HG02973 (cell line): Measurements from ENCODE around the gene UBE2M.

Experiments used
- ATAC-seq: cut with Tn5 transposase; IDR thresholded peaks from one replicate; pipeline ENCODE4 v1.9.1; 2021; ENCODE audit warnings: moderate library complexity; ENCODE audit not compliant: unreplicated experiment

Gene UBE2M

DNA sequence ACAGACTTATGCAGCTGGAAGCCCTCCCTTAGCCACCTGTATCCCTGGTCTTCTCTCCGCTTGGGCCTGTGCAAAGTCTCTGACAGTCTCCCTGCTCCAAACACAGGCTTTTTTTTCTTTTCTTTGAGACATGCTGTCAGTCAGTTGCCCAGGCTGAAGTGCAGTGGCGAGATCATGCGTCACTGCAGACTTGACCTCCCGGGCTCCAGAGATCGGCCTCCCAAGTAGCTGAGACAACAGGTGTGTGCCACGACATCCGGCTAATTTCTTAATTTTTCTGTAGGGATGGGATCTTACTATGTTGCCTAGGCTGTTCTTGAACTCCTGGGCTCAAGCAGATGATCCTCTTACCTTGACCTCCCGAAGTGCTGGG is 13.2 kb upstream of the UBE2M start:
- ATAC-seq: no peak

DNA sequence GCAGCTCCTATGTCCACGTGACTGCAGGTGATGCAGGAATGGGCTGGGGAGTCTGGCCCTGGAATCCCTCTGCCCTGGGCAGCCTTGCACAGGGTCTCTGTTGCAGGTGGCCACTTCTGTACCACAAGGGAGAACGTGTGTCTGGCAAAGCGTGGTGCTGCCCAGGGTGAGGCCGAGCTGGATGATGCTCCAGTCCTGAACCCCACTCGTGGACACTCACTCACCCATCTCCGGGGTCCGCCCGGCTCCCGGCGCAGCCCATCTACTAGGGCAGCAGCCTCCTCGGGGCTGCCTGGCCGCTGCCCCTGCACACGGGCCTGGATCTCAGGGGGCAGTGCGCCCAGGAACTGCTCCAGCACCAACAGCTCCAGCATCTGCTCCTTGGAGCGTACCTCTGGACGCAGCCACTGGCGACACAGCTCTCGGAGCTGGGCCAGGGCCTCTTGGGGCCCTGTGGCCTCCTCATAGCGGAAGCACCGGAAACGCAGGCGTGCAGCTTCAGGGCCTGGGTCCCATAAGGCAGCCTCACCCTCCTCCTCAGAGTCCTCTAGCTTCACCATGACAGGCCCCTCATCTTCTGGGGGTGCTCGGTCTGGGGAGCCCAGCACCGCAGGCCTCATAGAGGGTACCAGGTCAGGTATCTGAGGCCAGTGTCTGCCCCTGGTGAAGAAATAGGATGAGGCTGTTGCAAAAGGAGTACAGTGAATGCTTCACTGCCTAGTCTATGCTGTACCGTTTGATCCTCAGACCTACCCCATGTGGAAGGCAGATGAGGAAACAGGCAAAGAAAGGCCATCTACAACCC is 12.6 kb upstream of the UBE2M start:
- ATAC-seq: no peak

DNA sequence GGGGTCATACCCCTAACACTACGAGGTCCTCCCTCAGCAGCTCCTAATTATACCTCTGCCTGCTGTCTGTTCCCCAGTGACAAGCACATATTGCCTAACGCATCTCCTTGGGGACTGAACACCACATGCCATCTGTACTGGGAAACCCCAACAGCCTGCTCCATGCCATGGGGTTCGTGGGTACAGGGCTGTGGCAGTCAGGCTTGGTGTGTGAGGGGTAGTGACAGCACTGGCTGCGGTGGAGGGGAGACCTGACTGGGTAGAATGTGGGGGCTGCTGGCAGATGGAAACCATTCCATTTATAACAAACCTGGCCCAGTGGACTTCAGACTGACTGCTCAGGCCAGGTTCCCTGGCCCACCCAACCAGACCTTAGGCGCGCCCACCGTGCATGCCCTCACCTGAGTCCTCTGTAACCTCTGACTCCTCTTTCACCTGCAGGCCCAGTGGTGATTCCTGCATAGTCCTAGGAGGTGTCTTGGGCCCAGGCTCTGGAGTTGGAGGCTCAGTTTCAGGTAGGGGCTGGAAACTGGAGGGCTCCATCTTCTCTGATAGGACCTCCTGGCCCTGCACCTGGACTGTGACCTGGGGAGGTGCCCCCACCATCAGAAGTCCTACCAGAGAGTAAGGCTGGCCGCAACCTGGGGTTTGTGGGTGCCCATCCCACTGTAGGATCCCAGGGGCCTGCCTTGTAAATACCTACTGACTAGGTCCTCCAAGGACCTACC is 11.7 kb upstream of the UBE2M start:
- ATAC-seq: no peak

DNA sequence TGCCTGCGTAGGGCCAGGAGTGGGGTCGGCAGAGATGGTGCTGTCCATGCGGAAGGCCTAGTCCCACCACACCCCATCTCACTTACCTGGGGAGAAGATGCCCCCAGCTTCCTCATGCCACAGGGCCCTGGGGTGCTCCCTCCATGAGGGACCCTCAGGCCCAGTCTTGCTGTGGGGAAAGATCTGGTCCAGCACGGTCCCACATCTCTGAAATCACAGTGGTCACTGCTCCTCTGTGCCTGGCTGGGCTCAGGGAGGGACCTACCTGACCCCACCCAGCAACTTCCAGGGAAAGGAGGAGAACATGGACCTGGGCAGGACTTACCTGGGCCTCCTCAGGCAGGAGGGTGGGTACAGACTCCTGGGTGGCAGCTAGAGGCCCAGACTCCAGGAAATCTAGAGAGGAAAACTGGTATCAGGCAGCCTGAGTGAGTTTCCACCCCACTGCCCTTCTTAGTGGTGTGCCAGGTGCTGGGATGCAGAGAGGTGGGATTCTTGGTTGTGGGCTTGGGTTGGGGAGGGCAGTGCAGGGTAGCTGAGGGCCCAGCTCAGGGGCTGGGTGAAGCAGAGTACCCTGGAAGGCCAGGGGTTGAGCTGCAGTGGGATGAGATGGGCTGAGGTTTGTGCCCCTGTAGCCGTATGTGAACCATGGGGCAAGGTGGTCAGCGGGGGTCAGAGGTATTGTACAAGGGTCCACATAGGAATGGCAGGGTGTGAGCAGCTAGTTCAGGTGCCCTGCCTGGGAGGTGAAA is 11.0 kb upstream of the UBE2M start:
- no peak for ATAC-seq

DNA sequence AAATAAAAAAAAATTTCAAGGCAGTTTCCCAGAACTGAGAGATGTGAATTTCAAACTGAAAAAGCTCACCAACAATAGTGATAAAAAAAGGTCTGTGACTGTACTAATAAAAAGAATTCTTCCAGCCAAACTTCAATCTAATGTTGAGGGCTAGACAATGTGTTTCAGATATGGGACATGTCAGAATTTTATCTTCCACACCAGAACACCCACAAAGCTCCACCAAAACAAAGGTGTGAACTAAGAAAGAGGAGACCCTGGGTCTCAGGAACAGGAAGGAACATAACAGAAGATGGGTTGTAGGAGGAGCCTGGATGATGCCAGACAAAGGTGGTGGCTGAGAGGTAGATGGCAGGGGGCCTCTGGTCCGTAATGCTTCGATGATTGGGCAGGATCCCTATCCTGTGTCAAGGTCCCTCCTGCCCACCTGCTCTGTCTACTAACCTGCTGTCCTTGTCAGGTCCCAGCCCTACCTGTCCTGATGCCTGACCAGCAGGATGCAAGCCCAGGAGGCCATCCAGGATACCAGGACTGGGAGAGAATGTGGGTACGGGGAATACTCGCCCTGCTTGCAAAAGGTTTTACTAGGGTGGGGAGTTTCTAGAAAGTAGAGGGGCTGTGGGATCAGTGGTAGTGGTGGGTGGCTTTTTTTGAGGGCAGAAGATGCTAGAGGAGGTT is 10.2 kb upstream of the UBE2M start:
- no peak for ATAC-seq

DNA sequence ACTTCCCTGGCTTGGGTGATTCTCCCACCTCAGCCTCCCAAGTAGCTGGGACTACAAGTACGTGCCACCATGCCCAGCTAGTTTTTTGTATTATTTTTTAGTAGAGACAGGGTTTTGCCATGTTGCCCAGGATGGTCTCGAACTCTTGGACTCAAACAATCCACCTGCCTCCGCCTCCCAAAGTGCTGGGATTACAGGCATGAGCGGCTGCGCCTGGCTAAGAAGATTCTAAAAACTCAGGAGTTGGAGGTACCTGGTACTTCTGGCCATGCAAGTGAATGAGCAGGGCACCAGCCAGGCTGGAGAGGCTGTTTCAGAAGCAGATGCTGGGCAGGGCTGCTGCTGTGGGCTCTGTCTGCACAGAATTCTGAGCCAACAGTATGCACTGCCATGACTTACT is 8.6 kb upstream of the UBE2M start:
- no peak for ATAC-seq

DNA sequence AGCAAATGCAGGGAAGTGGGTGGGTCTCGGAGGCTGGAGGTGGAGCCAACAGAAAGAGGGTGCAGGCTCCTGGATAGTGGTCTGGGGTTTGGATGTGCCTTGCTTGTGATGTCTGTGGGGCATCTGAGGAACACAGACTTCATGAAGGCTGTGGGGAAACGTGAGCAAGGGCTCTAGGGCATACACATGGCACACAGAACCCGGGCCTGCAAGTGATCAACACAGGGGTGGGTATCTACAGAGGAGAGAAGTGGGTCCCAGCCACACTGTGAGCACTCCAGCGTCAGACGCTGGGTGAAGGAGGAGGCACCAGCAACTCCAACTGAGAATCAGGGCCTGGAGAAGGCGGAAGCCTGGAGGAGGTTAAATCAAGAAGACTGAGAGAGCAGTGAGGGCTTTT is 5.4 kb upstream of the UBE2M start:
- no peak for ATAC-seq

DNA sequence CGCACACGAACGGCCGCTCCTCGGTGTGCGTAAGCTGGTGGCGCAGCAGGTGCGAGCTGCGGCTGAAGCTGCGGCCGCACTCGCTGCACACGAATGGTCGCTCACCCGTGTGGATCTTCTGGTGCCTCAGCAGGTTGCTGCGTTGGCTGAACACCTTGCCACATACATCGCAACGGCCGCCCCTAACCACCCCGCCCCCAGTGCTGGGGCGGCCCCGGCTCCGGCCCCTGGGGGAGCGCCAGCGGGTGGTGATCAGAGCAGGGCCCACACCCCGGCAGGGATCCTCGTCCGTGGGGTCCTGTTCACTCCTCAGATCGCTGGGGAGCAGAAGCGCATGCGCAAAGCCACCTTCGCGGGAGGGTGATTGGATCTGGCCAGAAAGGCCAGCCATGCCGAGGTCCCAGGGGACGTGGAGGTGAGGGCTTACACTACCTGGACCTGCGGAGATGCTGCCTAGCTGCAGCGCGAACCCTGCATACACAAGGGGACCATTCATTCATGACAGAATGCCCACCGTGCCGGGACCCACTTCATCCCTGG is 4.7 kb upstream of the UBE2M start:
- ATAC-seq: no peak

DNA sequence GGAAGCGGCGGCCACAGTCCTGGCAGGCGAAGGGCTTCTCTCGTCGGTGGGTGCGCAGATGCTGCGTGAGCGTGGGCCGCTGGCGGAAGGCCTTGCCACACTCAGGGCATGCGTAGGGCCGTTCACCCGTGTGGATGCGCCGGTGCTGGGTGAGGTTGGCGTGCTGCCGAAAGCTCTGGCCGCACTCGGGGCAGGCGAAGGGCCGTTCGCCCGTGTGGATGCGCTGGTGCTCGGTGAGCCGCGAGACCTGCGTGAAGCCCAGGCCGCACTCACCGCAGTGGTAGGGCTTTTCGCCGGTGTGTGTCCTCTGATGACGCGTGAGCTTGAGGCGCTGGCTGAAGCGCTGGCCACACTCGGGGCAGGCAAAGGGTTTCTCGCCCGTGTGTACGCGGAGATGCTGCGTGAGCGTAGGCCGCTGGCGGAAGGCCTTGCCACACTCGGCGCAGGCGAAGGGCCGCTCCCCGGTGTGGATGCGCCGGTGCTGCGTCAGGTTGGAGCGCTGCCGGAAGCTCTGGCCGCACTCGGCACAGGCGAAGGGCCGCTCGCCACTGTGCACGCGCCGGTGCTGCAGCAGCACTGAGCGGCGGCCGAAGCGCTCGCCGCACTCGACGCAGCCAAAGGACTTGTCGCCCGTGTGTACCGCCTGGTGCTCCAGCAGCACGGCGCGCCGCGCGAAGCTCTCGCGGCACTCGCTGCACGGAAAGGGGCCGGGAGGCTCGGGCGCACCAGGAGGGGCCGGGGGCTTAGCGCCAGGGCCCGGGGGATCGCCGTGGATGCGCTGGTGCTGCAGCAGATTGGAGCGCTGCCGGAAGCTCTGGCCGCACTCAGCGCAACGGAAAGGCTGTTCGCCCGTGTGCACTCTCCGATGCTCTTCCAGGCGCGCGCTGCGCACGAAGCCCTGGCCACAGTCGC is 4.0 kb upstream of the UBE2M start:
- ATAC-seq: no peak

DNA sequence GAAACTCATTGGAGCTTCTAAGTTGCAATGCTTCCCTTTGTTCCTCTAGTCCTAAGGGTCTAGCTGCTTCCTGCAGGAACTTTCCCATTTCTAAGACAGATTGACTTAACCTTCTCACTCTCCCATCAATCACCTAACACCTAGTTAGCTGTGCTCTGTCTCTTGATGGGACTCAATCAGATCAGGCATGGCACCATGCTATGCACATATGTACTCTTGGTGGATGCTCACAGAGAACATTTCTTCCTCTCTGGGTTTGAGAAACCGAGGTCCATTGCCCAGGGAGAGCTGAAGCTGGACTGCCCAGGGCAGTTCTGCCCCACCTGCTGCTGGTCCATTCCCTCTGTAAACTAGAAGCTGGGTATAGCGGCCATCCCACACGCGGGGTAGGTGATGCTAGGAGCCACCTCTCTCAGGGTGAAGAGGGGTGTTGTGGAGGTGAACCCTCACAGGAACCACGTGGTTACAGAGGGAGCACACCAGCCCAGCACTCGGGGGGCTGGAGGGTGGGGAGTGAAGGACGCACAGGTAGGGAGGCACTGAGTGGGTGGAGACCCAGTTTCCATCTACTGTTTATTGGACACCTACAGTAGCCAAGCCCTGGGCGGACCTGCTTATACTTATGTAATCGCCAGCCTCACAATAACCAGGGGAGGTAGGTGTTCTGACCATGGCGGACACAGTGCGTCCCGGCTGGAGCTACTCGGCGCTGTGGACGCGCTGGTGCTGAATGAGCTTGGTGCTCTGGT is 3.1 kb upstream of the UBE2M start:
- no peak for ATAC-seq

DNA sequence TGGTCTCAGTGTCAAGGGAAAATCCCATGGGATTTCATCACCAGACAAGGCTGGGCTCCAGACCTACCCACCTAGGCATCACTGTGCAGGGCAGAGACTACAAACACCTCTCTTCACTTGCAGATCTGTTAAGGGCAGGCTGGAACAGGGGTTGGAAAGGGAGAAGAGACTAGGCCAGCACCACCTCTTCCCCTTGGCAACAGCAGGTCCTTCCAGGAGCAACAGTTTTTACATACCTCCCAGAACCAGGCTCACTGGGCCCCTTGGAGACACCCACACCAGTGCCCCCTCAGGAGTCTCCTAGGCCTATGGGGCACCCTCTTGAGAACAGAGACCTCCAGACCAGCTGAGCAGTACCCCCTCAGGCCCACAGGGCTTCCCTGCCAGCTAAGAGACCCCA is 2.5 kb upstream of the UBE2M start:
- no peak for ATAC-seq

DNA sequence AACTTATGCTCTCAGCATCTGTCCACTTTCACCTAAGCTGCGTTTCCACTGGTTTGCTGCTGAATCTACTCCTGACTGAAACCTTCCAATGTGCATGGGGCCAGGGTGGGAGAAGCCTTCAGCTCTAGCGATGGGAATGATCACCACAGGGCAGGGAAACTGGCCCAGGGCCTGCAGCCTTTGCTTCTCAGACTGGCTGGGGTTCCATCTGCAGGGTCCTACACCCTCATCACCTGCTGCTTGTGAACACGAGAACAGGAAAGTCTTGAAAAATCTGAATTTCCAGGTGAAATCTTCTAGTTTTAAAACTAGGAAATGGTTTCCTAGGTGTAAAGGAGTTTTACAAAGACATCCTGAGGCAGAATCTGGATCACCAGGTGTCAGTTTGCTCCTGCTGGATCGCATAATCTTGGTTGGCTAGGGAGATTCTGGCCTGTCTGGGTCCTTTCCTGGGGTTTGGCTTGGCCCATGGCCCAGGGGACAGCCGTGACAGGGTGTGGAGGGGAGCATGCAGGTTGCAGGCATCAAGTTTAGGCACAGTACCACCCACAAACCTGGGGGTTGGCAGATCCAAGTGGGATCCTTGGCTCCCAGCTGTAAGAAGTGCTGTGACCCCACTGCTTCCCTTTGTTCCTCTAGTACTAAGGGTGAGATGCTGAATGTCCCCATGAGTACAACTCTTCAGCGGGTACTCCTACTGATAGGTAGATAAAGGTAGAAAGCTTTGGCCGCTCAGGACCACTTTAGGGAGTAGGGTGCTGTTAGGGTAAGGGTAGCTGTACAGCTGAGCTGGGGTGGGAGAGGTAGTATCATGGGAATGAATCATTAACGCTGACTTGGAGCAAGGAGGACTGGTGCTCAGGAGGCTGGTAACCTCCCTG is 1.8 kb upstream of the UBE2M start:
- no peak for ATAC-seq

DNA sequence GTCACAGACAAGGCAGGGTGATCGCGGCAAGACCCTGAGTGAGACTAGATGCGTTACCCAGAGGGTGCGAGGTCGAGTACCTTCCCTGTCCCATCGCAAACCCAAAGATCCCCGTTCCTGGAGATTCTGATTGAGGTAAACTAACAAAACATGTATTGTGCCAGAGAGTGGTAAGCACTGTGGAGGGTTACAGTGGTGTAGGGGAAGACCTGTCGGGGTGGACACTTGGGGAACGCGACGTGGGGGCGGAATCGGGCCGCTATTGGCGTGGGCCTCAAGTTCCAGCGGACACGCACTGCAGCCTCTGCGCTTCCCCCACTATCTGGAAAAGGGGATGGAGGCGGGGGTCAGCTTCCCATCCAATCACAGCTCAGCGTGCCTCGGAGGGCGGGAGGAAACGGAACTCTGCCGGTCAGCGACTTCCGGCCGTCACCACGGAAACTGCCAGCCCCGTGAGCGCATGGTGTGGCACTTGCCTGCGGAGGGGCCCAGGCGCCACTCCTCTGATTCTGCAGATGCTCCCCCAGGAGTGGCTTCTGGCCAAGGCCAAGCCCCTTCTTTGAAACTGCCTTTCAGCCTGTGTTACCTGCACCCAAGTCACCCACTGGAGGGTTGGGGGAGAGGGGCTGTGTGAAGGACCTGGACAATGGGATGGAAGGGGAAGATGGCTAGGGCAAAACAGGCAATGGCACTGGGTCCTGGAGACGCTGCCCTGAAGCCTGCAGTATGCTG is 1.0 kb upstream of the UBE2M start:
- peak; percentile 16 for ATAC-seq

DNA sequence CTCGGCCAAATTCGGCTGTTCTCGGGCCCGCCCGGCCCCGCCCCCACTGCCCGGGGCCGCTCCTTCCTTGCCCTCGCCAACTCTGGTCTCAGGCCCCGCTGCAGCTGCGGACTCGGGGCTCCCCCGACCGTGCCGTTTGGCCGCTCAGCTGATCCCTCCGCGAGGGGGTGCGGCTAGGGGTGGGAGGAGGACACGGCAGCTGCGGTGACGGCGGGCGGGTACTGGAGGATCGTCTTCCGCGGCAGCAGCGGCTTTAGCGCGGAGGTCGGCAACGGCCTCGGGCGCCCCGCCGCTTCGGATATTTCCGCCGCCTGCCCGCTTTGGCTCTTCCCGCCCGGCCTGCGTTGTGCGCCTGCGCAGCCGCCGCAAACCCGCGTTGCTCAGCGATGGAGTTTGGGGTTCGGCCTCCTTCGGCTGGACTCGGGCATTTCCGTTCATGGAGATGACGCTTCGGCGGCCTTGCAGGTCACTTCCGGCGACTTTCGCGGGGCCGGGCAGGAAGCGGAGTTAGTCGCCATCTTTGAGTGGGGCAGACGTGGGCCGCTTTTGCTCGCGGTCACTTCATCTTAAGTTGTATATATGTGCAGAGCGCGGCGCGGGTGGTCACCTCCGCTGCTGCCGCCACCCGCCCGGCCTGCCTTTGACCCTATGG is 338 bp upstream of the UBE2M start:
- ATAC-seq: peak; percentile 52

DNA sequence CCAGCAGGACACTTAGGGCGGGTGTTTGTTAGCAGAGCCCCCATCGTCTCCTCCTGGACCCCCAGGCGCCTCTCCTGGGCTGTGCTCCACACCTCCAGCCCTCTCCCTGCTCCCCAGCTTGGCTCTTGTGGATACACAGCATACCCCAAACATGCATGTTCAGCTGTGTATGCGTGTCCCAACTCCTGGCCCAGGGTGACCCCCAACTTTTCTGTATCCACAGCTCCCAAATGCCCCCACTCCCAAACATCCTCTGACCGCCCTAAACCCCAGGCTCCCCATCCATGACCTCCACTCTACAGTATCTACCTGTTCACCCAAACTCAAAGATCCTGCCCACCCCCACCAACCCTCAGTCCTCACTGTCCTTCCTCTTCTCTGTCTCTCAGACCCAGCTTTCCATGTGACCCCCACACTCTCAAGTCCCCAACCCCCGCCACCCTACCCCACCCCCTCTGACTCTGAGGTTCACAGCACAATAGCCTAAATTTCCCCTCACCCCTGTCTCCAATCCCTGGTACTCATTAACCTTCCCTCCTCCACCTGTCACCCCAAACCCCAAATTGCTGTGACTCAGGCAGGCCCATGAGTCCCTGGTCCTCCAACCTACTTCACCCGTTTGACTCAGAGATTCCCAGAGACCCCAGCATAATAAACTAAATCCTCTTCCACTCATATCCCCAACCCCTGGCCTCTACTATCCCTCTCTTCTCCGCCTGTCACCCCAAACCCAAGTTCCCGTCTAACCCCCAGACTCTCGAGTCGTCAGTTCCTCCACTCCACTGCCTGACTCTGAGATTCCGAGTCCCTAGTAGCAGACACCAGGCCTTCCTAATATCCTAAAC is 968 bp downstream of the UBE2M start:
- ATAC-seq: no peak

DNA sequence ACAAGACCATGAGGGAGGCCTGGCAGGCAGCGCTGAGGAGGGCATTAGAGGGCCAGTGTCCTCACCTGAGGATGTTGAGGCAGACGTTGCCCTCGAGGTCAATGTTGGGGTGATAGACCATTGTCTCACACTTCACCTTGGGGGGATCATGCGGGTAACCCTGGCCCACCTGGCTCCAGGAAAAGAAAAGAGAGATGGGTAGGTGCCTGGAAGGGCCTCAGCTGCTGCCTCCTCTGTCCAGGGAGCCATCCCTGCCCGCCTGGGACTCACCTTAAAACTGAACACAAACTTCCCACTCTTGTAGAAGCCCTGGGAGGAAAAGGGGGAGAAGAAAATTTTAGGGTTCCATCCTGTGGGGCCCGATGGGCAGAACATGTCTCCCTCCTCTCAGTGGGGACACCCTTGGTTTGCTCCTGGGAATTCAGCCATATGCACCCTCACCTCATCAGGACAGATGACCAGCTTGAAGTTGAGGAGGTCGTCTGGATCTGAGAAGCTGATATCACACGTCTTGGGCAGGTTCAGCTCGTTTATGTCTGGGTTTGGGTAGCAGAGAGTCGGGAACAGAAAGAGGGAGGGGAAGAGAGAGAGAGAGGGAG is 1.7 kb downstream of the UBE2M start:
- no peak for ATAC-seq
